Stimulated activated CD8-positive, alpha-beta memory T cell treated with anti-CD3 and anti-CD28 coated beads, Interleukin-7, amount 100 ng/mL, for 4 hours (primary cell): ENCODE measurements around the gene CHST8.
"Not testable (repeated sequence)": the region's sequence is repeated elsewhere in the genome, so short reads cannot be mapped to it uniquely, and the experiment has no call there.

ENCODE experiments used
- DNase-seq, 2 donors: peaks; one replicate each; pipeline ENCODE4 v3.0.0-alpha.2; 2020; ENCODE audit warnings: low read depth in 2 of 2

The CHST8 gene

DNA sequence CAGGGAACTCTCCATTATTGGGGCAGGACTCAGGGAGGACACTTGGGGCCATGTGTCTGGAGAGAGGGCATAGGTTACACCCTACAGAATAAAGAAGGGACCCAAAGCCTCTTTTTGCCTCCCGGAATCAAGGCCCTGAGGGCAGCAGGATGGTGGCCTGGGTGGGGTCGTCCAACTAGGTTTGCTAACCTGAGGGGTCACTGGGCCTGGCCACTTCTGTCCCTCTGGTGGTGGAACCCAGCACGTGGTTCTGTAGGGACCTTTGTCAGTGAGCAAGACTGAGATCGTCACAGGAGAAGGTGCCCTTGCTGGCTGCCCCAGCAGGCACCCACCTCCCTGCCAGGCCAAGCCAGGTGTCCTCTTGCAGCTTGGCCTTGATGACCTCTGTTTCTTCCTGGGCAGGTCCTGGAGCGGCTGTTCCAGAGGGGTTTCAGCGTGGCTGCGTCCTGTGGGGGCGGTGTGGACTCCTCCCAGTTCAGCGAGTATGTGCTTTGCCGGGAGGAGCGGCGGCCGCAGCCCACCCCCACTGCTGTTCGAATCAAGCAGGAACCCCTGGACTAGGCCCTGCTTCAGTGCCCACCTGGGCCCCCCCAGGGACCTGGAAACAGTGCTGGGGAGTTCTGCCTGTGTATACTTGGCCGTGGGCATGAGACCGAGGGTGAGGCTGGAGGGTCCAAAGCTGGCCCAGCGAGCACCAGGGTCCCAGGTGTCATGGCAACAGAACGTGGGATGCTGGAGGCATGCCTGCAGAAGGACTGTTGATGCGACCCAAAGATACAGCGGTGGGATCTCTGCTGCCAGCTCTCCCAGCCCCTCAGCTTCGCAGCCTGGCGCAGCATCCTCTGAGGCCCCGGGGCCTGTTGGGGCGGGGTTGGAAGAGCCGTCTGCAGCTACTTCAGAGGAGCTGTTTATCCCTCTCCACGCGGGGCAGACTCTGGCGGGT, 190.9 kb downstream of the CHST8 start:
- no peak for DNase-seq

DNA sequence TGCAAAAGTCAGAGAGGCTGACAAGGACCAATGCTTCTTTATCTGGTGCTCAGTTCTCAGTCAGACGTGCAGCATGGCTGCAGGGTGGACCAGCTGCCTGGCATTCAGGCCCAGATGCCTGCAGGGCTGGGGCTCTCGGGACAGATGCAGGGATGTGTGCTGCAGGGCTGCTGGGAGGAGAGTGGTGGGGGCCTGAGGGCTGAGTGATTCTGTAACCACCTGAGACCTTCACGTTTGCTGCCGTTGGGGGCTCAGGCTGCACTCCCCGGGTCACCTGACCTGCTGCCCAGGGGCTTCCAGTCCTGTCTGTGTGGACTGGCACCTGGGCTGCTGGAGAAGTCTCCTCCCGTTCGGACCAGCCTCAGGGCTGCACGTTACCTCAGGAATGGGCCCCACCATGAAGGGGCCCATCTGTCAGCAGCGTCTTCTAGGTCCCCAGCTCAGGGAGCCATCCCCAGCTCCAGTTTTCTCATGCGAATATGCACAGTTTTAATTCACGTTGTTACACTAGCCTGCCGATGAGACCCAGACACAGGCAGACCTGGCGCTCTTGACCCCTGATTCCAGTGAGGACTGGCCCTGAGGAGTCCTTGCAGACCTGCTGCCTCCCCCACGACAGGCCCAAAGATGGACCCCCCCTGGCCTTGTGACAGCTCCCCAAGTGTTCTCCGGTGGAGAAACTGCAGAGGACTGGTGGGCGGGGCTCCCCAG, 191.8 kb downstream of the CHST8 start:
- DNase-seq: no peak

DNA sequence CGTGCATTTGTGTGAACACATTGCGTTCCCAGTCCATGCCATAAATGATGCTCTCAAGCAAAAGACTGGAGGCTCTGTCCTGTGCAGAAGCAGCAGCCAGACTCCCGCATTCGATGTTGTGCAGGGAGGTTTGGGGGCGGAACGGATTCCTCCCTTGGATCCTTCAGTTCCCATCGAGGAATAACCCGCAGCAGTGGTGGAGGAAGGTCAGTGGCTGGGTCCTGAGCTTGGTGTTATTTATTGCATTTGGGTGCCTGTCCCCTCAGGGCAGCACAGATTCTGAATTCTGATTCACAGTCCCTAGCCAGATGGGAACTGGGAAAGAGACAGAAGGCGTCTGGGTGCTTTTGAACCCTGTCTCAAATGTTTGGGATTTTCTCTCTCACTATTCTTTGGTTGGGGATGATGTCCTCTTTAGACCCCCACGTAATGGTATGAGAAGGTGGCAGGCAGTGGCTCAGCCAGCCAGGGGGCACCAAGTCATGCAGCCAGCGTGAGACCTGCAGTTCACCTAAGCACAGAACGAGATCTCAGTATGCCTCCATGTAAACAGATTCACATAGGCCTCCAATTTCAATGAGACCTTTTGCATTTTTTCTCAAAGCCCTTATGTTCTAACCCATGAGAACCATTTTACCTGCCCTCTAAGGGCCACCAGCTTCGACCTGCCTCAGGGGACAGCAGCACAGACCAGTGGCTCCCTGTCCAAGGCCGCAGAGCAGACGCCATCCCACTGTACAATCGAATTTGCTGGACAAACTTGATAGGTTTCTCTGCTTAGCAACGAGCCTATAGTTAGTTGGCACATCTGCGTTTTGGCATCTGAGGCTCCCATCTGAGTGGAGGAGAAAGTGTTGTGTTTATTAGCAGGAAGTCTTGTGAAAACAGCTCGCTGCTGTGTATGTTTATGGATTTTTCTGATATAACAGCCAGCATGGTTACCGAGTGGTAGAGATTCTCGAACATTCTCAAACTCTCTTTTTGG, 192.7 kb downstream of the CHST8 start:
- no peak for DNase-seq

DNA sequence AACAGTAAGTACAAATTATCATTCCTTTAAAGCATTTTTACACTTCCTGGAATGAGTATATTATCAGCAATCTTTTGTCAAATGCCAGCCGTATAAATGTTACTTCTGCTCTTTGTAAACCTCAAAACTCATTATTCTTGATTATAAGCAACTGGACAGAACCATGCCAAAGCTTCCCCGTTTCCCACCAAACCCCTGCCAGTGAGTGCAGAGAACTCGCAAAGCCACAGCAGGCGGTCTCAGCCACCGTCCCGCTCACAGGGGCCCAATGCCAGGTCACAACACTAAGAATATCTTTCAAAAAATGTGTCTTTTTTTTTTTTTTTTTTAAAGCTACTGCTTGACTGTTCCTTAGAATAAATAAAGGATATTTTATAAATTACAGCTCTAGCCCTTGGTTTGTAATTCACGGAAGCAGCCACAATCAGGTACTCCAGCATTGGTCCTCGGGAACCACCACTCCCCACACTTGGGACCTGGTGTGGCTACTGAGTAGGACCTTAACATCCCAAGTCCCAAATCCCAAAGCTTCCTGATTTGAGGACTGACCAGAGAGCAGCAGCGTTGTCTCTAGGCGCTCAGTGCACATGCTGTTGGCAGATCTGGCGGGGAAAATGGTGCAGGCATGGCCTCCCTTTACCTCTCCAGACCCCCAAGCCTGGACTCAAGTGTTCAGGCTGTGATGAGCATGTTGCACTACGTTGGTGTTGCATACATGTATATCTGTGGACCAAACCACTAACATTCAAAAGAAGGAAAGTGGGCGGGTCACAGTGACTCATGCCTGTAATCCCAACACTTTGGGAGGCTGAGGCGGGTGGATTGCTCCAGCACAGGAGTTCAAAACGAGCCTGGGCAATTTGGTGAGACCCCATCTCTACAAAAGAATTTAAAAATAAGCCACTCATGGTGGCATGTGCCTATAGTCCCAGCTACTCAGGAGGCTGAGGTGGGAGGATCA, 193.9 kb downstream of the CHST8 start:
- DNase-seq: no peak

DNA sequence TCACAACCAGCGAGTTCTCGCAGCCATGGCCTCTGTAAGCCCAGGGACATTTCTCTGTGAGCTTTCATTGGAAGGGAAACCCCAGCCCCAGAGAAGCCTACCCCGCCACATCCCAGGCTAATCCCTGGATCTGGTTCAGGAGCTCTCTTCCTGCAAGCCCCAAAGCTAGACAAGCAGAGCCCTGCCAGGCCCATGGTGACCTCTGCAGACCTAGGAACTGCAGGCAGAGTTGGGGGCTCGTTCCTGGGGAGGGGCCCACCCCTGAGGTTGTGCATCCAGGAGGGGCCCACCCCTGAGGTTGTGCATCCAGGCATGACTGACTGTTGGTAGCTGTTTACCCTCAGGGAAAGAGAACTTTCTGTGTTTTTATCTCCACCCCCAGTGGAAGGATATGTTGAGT, 196.7 kb downstream of the CHST8 start:
- no peak for DNase-seq

DNA sequence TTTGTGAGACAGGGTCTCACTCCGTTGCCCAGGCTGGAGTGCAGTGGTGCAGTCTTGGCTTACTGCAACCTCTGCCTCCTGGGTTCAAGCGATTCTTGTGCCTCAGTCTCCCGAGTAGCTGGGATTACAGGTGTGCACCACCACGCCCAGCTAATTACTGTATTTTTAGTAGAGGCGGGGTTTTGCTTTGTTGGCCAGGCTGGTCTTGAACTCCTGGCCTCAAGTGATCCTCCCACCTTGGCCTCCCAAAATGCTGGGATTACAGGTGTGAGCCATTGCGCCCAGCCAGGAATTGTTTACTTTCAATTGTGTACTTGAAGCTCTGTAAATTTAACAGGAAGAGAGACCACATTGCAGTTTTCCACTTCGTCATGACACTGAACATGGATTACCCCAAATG, 197.3 kb downstream of the CHST8 start:
- DNase-seq: not testable (repeated sequence)

DNA sequence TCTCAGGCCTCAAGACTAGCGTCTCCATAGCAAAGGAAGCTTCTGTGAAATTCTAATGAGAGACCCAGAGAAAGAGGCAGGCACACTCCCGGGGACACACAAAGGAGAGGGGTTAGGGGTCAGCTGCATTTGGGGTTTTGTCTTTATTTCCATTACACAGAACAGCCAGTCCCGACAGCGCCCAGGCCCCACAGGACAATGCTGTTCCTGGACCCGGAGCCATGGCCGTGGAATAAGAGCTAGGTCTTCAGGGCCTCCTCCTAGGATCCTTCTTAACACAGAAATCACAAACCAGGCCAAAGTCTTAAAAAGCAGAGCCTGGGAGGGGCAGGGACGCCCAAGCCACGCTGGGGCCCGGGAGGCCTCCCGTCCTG, 197.7 kb downstream of the CHST8 start:
- DNase-seq: no peak

DNA sequence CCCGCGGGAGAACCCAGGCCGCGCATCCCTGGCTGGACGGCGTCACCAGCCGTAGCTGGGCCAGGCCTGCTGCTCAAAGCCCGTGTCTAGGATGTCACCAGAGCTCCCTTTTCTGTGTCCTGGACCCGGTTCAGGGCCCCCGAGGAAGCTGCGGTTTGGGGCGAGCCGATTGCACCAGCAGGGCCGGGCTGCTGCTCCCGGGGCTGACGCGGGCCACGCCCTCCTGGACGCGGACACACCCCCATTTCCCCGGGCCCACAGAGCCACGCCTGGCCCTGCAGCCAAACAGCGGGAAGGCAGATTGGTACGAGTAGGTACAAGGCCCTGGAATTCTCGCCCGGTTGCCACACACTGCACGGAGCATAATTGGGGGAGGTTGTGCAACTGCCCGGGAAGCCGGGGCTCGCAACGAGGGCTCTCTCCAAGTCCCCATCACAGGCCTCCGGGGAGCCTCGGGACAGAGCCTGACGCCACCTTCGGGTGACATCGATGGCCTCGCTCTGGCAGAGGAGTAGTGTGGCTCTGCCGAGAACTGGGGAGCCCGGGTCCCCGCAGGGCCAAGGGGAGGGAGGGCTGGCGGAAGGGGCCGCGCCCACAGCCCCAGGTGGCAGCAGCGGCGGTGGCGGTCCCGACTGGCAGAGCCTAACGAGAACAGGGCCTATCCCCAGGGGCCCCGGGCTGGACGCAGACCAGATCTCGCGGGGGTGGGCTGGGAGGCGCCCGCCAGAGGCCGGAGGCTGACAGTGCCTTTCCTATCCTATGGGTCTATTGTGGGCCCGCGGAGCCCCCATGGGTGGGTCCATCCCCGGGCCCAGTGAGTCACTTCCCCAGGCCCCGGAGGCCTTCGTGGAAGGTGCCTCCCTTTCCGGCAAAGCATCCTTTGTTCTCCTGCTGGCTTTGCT, 198.4 kb downstream of the CHST8 start:
- DNase-seq: peak in 1 of 2 donors; percentile 19

DNA sequence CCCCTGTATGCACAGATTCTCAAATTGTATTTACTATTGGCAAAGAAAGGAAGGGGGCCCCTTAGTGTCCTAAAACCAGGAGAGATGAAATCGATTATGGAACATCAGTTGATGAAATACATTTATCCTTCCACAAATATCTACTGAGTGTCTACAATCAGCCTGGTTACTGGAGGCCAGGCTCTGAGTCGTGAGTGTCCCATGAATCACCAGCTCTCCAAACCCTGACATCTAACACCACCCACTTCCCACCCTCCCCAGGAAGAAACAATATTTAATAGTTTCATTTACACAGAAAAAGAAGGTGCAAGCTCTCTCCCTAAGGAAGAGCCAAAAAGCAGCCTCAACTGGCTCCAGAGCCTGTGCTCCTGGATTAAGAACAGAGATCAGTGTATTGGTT, 200.1 kb downstream of the CHST8 start:
- DNase-seq: no peak
